Measurements from ENCODE around the gene MAGI2.
"Not testable (repeated sequence)": the region's sequence is repeated elsewhere in the genome, so short reads cannot be mapped to it uniquely, and the experiment has no call there.

The MAGI2 gene

GRCh38 chr7:78248867-78249266 lies 1204.6 kb downstream of the MAGI2 start:
- Mint-ChIP-seq H3K4me1 (no peaks in the 10 kb centered on the region), H3K27ac (no peak overlapping the region), H3K4me3 (no peak overlapping the region), H3K36me3 (no peaks in the 10 kb centered on the region), H3K9me3 (peaks cover 13% of the 10 kb centered on the region), H3K27me3 (no peaks in the 10 kb centered on the region)

GRCh38 chr7:78247910-78248689 lies 1205.4 kb downstream of the MAGI2 start:
- Mint-ChIP-seq H3K9me3 (peaks cover 13% of the 10 kb centered on the region), H3K27ac (no peak overlapping the region), H3K4me1 (no peaks in the 10 kb centered on the region), H3K36me3 (no peaks in the 10 kb centered on the region), H3K27me3 (peaks cover 1% of the 10 kb centered on the region), H3K4me3 (no peak overlapping the region)

- H3K4me3 Mint-ChIP-seq, H3K27me3 Mint-ChIP-seq, H3K27ac Mint-ChIP-seq, H3K36me3 Mint-ChIP-seq, H3K4me1 Mint-ChIP-seq: not testable (repeated sequence)
- H3K9me3 Mint-ChIP-seq = peaks cover 32% of the 10 kb centered on the region
Measured at GRCh38 chr7:78240179-78240578, 1213.3 kb downstream of the MAGI2 start.

- Mint-ChIP-seq H3K36me3 (no peaks in the 10 kb centered on the region), H3K27ac (no peak overlapping the region), H3K9me3 (peaks cover 25% of the 10 kb centered on the region), H3K4me1 (no peaks in the 10 kb centered on the region), H3K27me3 (peaks cover 2% of the 10 kb centered on the region), H3K4me3 (no peak overlapping the region)
Measured at GRCh38 chr7:78234634-78235033, 1218.8 kb downstream of the MAGI2 start.

GRCh38 chr7:78232806-78233205 lies 1220.7 kb downstream of the MAGI2 start:
- peaks cover 12% of the 10 kb centered on the region for H3K9me3 Mint-ChIP-seq
- H3K27ac Mint-ChIP-seq = no peak overlapping the region
- H3K27me3 Mint-ChIP-seq = peaks cover 2% of the 10 kb centered on the region
- no peaks in the 10 kb centered on the region for H3K4me1 Mint-ChIP-seq
- no peak overlapping the region for H3K4me3 Mint-ChIP-seq
- no peaks in the 10 kb centered on the region for H3K36me3 Mint-ChIP-seq

GRCh38 chr7:78226059-78226719 lies 1227.3 kb downstream of the MAGI2 start:
- Mint-ChIP-seq H3K36me3 (no peaks in the 10 kb centered on the region), H3K27me3 (peaks cover 2% of the 10 kb centered on the region)

GRCh38 chr7:78225534-78225933 lies 1227.9 kb downstream of the MAGI2 start:
- H3K4me1 Mint-ChIP-seq = no peaks in the 10 kb centered on the region
- H3K9me3 Mint-ChIP-seq = no peaks in the 10 kb centered on the region
- no peak overlapping the region for H3K4me3 Mint-ChIP-seq
- no peaks in the 10 kb centered on the region for H3K36me3 Mint-ChIP-seq
- H3K27me3 Mint-ChIP-seq = peaks cover 2% of the 10 kb centered on the region
- no peak overlapping the region for H3K27ac Mint-ChIP-seq

More at GRCh38 chr7:78226059-78226719, 1227.3 kb downstream of the MAGI2 start:
- Mint-ChIP-seq H3K27ac (no peak overlapping the region), H3K4me3 (no peak overlapping the region), H3K9me3 (no peaks in the 10 kb centered on the region), H3K4me1 (no peaks in the 10 kb centered on the region)

GRCh38 chr7:78224923-78225322 lies 1228.5 kb downstream of the MAGI2 start:
- Mint-ChIP-seq H3K9me3 (no peaks in the 10 kb centered on the region), H3K4me1 (no peaks in the 10 kb centered on the region), H3K4me3 (no peak overlapping the region), H3K27me3 (peaks cover 2% of the 10 kb centered on the region), H3K27ac (no peak overlapping the region), H3K36me3 (no peaks in the 10 kb centered on the region)

GRCh38 chr7:78223598-78223997 lies 1229.9 kb downstream of the MAGI2 start:
- Mint-ChIP-seq H3K36me3 (no peaks in the 10 kb centered on the region), H3K4me1 (no peaks in the 10 kb centered on the region), H3K27me3 (peaks cover under 1% of the 10 kb centered on the region), H3K27ac (no peak overlapping the region), H3K4me3 (no peak overlapping the region), H3K9me3 (no peaks in the 10 kb centered on the region)

GRCh38 chr7:78222001-78222751 lies 1231.3 kb downstream of the MAGI2 start:
- Mint-ChIP-seq H3K9me3 (no peaks in the 10 kb centered on the region), H3K27ac (no peak overlapping the region)

GRCh38 chr7:78220754-78221153 lies 1232.7 kb downstream of the MAGI2 start:
- Mint-ChIP-seq H3K9me3 (no peaks in the 10 kb centered on the region), H3K27me3 (no peaks in the 10 kb centered on the region), H3K4me1 (no peaks in the 10 kb centered on the region), H3K27ac (no peak overlapping the region), H3K4me3 (no peak overlapping the region), H3K36me3 (no peaks in the 10 kb centered on the region)

More at GRCh38 chr7:78222001-78222751, 1231.3 kb downstream of the MAGI2 start:
- Mint-ChIP-seq H3K27me3 (no peaks in the 10 kb centered on the region), H3K36me3 (no peaks in the 10 kb centered on the region), H3K4me1 (no peaks in the 10 kb centered on the region), H3K4me3 (no peak overlapping the region)

- Mint-ChIP-seq H3K36me3 (no peaks in the 10 kb centered on the region), H3K27ac (no peak overlapping the region), H3K4me3 (no peak overlapping the region), H3K9me3 (no peaks in the 10 kb centered on the region), H3K27me3 (no peaks in the 10 kb centered on the region), H3K4me1 (no peaks in the 10 kb centered on the region)
Measured at GRCh38 chr7:78218876-78219275, 1234.6 kb downstream of the MAGI2 start.

GRCh38 chr7:78218051-78218450 lies 1235.4 kb downstream of the MAGI2 start:
- no peaks in the 10 kb centered on the region for H3K9me3 Mint-ChIP-seq
- no peaks in the 10 kb centered on the region for H3K27me3 Mint-ChIP-seq
- no peaks in the 10 kb centered on the region for H3K4me1 Mint-ChIP-seq
- H3K36me3 Mint-ChIP-seq = no peaks in the 10 kb centered on the region
- H3K27ac Mint-ChIP-seq = no peak overlapping the region
- H3K4me3 Mint-ChIP-seq = no peak overlapping the region

- H3K36me3 Mint-ChIP-seq = no peaks in the 10 kb centered on the region
- no peak overlapping the region for H3K27ac Mint-ChIP-seq
- no peaks in the 10 kb centered on the region for H3K27me3 Mint-ChIP-seq
- no peaks in the 10 kb centered on the region for H3K4me1 Mint-ChIP-seq
- no peaks in the 10 kb centered on the region for H3K9me3 Mint-ChIP-seq
- H3K4me3 Mint-ChIP-seq = no peak overlapping the region
Measured at GRCh38 chr7:78215199-78215598, 1238.3 kb downstream of the MAGI2 start.

GRCh38 chr7:78213402-78213801 lies 1240.1 kb downstream of the MAGI2 start:
- no peak overlapping the region for H3K4me3 Mint-ChIP-seq
- H3K36me3 Mint-ChIP-seq = peaks cover 2% of the 10 kb centered on the region
- H3K27me3 Mint-ChIP-seq = no peaks in the 10 kb centered on the region
- no peaks in the 10 kb centered on the region for H3K4me1 Mint-ChIP-seq
- H3K27ac Mint-ChIP-seq = no peak overlapping the region
- H3K9me3 Mint-ChIP-seq = no peaks in the 10 kb centered on the region

Measured in activated naive CD4-positive, alpha-beta T cell treated with anti-CD3 and anti-CD28 coated beads, Interleukin-2, amount 50 U/mL, for 24 hours (primary cell).